Measurements from ENCODE around the gene XPC.

DNA sequence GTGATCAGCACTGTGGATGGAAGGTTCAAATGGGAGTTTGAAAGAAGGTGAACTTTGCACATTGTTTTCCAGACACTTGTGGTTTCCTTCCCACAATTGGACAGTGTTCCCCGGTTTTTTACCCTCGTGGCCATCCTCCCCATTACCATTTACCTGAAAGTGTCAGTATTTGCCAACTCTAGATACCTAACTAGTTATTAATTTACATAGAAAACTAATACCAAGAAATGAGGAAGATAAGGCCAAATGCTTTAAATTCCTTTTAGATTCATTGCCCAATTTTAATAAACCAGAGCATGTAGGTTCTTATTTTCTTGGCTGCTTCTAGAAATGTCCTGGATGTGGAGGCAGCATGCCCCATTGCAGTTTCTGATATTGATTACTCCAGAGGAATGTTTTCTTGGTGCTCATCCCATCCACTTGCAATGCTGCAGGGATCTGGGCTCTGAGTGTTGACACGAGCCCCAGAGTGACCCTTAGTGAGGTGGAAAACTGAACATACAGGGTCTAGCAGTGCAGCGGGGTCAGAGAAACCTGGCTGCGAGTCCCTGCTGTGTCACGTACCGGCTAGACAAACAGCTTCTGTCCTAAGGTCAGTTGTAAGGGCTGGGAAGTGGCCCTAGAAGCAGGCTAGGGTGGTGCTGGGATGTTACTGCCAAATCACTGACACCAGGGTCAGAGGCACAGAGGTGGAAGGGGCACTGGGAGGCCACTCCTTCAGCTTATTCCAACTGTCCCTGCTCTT lies 23.7 kb upstream of the XPC start:
- TF ChIP-seq POLR2A (IDR thresholded peaks at IDR 0.05; ENCODE audit: low read length) (no peak), GATA1 (IDR thresholded peaks at IDR 0.05; ENCODE audit: low read depth, low read length) (no peak)
